Fibroblast of skin of abdomen (primary cell): ENCODE measurements around the gene PLEKHM3.
"Not testable (repeated sequence)": the region's sequence is repeated elsewhere in the genome, so short reads cannot be mapped to it uniquely, and the experiment has no call there.

ENCODE experiments used
- DNase-seq: peaks from one replicate; pipeline ENCODE4 v3.0.0-alpha.2; 2013

PLEKHM3 gene

DNA sequence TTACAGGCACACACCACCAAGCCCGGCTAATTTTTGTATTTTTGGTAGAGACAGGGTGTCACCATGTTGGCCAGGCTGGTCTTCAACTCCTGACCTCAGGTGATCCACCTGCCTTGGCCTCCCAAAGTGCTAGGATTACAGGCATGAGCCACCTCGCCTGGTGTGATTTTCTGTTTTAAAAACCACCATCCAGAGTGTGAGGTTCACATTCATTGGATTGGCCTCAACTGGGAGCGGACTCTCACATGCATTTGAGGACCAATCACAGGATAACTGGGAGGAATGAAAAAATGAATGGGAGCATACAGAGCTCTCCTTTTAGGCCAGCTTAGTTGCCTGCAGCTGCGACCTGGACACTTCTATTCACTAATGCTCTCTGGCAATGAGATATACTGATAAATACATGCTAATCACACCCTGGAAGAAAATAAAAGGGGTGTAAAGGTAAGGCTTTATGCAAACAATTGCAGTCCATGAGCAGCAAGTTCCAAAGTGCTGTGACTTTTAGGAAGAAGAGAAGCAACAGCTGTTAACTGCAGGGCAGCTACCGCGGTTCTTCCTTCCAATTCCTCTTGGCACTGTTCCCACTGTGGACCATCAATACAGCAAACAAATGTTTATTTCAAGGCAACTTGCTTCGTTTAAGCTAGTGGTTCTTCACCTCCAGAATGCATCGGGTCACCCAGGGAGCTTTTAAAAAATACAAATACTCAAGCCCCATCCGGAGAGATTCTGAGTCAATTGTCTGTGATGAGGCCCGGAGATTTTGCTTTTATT, 206.1 kb downstream of the PLEKHM3 start:
- no peak for DNase-seq

DNA sequence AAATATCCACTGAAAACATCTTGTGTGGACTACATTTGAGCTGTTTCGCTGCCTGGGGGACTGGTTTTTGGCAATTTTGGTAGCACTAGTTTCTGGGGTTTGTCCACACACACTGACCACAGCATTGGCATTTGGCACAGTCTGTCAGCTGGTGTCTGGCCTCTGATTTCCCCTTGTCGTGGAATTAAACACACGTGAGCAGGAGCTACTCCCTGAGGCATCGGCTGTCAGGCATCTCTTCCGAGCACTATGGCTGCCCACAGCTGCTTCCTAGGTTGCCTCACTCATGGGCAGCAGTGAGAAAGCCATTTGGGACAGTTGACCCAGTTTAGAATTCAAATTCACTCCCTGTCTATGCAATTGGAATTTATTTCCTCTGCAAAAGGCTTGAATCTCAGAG, 208.8 kb downstream of the PLEKHM3 start:
- no peak for DNase-seq

DNA sequence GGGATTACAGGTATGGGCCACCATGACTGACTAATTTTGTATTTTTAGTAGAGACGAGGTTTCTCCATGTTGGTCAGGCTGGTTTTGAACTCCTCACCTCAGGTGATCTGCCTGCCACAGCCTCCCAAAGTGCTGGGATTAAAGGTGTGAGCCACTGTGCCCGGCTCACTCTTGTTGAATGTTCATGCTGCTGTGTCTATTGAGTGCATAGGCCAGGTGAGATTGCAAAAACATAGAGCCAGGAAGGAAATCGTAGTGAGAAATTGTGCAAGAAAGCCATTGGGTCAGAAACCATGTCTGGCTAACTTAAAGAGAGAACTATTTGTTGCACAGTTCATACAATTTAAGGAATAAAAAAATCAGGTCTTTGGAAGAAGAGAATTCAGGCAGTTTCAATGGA, 210.1 kb downstream of the PLEKHM3 start:
- DNase-seq: no peak

DNA sequence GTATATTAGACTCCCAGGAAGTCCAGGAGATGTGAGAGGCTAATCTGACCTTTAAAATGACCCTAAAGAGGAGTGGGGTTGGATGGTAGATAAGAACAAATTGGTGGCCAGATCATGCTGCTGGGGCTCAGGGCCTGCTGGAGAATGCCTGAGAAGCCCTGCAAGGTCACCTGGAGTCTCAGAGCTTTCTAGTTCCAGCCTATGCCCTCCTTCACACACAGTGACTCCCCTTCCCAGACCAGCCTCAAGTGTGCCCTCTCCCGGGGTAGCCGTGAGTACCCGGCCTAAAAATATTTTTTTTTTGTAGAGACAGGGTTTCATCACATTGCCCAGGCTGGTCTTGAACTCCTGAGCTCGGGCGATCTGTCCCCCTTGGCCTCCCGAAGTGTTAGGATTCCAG, 211.4 kb downstream of the PLEKHM3 start:
- no peak for DNase-seq

DNA sequence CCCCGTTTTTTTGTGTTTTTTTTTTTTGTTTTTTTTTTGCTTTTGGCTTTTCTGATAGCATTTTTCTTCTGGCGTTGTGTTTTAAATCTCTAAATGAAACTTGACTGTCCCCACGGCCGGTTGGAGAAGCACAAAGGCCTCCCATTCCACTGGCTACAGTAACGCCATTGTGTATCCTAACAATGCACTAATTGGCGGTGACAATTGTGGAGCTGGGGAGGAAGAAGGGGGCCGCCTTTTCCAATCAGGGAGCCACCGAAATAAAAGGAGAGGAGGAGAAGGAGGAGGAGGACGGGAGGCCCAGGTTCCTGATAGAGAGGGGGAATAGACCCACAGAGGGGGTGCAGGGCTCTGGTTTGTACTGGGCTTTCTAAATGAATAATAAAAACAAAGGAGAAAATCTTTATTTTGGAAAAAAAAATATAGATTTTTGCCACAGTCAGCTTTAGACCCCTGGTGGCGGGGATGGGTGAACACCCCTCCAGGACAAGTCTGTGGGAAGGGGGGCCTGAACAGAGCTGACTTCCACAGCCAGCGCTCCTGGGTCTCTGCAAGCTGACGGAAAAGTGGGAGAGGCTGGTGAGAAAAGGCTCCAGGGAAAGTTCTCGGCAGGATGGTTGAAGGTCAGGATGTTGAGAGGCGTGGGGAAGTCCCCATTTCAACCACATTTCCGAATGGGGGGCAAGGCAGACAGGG, 212.0 kb downstream of the PLEKHM3 start:
- DNase-seq: no peak

DNA sequence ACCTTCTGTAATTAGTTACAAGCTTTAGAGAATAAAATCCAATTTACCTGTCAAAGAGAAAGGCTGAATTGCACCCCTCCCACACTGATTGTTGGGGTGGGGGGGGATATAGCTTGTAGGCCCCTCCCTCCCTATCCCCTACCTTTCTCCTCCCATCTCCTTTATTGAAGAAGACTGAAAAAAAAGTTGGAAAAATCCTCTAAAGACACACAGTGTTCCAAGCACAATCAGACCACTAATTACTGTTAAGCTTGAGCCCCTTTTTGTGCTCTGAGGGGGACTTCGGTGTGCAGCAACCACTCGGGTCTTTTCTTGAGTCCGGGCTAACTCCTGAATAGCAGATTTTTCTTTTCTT, 212.6 kb downstream of the PLEKHM3 start:
- DNase-seq: no peak

DNA sequence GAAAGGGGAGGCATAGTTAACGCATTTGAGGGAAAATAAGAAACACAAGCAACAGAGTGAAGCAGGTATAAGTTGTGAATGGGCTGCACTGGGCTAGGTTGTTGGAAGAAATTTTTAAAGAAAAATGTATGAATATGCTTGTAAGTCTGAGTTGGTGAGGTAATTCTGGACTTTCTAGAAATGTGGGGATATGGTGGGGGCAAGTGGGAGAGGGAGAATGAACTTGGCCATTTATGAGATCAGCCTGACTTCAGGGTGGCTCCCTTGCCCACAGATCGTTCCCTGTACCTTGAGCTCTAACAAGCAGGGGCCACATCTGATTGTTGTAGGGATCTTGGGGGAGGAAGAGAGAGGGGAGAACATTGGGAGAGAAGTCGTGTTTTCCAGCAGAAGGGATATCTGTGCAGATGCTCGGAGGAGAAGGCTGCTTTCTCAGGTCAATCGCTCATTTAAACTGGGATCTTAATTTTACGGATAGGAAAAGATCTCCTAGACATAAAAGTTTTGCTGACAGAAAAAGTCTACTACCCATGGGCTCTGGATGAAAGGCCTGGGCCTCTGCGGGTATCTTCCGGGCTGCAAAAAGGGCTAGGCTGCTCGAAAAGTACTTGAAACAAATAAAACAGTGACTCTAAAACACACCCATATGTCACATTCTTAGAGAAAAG, 213.1 kb downstream of the PLEKHM3 start:
- DNase-seq: no peak

DNA sequence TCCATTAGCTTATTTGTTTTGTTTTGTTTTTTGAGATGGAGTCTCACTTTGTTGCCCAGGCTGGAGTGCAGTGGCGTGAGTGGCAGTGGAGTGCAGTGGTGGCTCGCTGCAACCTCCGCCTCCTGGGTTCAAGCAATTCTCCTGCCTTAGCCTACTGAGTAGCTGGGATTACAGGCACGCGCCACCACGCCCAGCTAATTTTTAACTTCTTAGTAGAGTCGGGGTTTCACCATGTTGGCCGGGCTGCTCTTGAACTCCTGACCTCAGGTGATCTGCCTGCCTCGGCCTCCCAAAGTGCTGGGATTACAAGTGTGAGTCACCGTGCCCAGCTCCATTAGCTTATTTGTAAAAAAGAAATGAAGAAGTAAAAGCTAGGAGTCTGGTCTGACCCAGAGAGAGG, 213.7 kb downstream of the PLEKHM3 start:
- DNase-seq: not testable (repeated sequence)

DNA sequence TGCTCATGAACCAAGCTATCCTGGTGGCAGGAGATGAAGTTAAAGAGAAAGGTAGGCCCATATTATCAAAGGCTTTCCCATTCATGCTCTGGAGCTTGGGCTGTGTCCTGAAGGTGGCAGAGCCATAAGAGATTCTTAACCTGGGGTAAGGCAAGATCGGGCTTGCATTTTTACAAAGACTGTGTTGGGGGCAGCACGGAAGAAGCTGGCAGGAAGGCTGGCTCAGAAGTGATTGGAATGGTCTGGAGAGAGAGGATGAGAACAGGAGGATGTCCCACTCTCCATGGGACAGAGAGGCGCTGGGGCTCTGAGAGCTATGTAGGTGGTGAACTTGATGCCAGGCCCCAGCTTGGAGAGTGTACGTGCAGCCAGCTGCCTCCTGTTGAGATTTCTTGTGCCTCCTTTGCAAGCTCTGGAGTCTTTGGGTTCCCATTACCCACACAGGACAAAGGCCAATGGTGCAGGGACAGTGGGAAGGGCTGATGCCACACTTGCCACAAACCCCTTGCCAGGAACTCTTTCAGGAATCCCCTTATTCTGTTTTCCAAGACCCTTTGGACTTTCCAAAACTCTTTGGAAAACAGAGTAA, 215.0 kb downstream of the PLEKHM3 start:
- DNase-seq: no peak

DNA sequence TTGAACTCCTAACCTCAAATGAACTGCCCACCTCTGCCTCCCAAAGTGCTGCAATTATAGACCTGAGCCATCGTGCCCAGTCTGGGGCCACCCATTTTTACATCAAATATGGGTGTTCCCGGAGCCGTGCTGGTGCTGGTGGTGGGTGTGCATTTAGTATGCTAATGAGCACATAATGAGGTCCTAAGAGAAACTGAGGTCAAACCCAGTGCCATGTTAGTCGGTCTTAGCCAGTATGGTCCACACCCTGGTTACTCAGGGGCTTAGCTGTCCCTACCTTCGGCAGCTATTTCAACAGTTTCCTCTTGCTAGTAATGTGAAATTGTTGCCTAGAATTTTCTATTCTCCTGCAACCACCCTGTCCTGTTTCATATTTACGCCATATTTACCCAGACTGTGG, 217.2 kb downstream of the PLEKHM3 start:
- DNase-seq: no peak

DNA sequence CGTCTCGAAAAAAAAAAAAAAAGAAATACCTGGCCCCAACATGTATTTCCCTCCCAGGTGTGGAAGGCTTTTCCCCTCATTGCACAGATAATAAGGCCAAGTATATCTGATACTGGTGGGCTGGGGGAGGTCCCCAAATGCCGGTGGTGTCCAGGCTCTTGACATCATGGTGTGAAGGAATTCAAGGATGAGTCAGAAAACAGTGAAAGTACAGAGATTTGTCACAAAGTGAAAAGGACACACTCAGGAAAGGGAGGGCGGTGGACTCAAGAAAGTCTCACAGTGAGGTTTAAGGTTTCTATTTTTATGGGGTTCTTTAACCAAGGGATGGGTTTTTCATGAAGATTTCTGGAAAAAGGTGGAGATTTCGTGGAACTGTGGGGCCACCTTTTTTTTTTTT, 217.8 kb downstream of the PLEKHM3 start:
- DNase-seq: no peak

DNA sequence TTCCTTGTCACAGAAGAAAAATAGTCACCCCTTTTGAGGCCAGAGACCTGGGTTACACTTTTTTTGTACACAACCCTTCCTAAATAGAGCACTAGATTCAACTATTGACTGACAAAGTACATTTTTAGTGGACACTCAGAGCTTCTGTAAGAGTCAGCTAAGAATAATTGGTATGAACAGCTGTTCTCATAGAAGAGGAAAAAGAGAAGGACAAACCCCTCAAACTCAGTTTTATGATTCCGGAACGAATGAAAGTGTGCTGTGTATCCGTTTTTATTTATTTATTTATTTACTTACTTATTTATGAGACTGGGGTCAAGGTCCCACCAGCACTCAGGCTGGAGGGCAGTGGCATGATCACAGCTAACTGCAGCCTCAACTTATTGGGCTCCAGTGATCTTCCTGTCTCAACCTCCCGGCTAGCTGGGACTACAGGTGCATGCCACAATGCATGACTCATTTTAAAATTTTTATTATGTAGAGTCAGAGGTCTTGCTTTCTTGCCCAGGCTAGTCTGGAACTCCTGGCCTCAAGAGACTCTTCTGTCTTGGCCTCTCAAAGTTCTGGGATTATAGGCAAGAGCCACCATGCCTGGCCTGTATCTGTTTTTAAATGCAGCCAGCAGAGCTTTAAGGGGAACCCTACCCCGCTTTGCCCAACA, 219.6 kb downstream of the PLEKHM3 start:
- DNase-seq: no peak

DNA sequence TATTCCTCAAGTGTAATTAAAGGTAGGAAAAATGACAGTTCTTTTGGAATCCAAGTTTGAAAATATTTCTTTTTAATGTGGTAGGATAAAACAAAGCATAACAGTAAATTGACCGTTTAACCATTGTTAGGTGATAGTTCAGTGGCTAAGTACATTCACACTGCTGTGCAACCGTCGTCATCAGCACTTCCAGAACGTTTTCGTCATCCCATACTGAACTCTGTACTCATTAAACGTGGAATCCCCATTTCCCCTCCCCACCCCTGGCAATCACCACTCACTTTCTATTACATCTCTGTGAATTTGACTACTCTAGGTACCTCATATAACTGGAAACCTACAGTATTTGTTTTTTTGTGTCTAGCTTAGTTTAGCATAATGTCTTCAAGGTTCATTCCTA, 222.7 kb downstream of the PLEKHM3 start:
- no peak for DNase-seq

DNA sequence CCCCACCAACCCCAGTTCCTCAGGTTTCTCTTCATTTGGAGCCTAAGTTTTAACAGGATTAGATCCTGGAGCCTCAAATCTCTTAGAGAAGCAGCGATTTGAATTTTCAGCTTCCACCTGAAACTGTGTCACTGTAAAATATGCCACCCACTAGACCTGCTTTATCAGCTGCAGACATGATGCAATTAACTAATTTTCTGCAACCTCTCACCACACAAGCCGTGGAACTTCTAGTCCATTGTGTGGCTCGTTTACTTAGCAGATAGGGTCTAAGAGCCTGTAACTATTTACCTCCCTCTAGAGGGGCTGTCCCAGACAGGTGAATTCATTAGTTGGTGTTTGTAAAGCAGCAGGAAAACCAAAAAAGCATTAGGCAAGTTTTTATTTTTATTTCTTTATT, 224.1 kb downstream of the PLEKHM3 start:
- DNase-seq: no peak

DNA sequence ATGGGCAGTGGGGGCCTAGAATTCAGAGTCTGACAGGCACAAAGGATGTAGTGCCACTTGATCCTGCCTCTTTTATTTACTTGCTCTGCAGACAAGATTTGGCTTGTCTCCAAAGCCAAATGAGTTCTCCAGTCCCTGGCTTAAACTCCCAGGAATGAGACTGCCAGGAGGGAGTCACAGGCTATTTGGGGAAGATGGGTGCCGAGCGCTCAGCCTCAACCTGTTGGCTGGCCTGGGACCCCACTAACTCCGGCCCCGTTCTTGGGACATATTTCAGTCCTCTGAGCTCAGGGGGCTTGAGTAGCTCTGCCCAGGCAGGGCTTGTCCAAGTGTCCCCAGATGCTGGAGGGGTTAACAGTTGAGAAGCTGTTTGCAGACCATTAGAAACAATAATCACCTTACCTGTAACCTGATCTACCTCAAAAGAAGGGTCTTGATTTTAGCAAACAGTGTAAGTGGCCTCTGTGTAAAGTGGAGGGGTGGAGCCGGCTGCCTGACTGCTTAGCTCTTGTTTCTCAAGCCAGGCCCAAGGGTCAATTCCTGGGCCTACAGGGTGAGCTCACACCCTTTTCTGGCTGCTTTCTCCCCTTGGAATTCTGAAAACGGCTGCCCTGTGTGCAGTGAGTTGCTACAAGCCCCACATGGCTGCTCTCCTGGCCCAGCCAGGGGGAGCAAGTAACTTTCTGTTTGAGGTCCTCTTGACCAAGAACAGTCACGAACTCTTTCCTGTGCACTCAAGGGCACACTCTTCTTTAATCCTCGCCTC, 228.6 kb downstream of the PLEKHM3 start:
- DNase-seq: no peak

DNA sequence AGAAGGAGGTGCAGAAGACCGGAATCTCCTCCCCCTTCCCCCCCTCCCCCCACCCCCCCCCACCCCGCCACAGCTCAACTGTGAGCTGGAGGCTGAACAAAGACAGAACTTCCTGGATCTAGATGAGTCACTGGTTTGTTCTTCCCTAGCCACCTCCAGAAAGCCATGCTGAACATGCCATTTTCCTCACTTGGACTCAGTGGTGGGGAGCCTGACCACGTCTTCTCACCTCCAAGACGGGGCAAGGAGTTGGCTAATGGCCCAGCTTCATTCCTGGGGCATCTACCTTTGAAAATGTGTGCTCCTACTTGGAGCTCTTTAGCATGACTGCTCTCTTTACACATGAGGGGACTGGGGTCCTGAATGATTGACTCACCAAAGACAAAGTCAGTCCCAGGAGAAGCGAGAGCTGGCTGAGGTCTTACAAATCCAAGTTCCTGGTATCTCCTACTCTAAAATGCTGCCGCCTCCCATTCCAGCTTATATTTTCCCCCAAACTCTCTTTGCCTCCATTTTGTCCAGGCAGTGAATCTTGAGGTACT, 233.0 kb downstream of the PLEKHM3 start:
- DNase-seq: peak; percentile 74

DNA sequence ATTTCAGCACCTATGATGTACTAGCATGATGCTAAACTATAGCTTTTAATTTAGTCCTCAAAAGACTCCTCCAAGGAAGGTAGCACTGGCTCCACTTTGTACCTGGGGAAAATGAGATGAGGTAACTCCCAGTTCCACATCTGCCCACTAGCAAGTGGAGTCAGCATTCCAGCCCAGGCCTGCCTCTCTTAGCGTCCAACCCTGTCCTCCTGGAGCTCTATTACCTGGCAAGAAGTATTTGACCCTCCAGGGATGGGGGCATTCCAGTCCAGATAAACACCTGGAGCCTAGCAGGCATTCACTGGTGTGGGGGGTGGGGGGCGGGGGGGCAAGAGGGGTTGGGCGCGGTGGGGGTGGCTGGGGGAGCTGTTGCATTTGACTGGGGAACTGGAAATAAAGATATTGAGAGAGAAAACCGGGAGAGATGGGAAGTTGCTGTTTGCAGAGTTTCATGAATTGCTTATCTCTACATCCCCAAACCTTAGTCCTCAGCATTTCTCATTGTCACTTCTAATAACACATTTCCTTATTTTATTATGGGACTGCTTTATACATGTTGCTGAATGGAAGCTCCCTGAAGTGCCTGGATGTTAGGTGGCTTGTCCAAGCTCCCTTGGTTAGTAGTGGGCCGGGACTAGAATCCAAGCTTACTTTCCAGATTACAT, 233.6 kb downstream of the PLEKHM3 start:
- DNase-seq: no peak

DNA sequence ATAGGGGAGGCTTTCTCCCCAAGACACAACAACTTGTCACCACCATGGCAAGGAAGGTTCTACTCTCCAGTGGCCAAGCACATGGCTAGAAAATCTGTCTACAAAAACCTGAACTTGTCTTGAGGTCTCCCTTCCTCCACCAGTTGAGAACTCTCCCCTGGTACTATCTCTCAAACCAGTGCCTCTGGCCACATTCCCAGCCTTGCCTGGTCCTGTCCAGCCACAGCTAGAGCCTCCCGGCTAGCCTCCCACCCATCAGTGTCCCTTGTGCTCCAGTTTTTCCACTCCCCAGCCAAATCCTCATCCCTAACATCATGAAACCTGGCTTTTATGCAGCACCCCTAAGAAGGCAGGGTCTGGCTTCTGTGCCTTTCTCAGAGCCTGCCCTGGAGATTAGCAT, 234.4 kb downstream of the PLEKHM3 start:
- no peak for DNase-seq

DNA sequence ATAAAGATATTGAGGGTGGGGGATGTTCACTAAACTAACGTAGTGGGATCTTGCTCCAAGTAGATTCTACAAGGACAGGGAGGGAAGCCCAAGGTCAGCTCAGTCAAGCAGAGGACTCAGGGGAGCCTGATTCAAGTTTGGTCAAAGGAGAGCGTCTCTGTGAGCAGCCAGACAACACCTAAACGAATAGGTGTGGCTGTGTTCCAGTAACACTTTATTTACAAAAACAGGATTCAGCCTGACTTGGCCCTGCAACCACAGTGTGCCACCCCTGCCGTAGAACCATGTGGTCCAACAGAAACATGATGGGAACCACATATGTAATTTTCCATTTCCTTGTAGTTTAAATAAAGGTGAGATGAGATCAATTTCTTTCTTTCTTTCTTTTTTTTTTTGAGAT, 237.5 kb downstream of the PLEKHM3 start:
- no peak for DNase-seq

DNA sequence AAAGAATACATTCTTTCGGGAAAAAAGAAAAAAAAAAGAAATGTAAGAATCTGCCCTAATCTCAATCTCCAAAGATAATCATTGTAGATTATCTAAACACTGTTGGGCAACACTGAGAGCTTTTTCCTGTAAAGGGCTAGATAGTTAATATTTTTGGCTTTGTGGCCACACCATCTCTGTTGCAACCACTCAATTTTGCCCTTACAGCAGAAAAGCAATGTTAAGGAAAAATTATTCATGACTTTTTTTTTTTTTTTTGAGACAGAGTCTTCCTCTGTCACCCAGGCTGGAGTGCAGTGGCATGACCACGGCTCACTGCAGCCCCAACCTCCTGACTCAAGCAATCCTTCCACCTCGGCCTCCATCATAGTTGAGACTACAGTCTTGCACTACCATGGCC, 238.3 kb downstream of the PLEKHM3 start:
- no peak for DNase-seq

DNA sequence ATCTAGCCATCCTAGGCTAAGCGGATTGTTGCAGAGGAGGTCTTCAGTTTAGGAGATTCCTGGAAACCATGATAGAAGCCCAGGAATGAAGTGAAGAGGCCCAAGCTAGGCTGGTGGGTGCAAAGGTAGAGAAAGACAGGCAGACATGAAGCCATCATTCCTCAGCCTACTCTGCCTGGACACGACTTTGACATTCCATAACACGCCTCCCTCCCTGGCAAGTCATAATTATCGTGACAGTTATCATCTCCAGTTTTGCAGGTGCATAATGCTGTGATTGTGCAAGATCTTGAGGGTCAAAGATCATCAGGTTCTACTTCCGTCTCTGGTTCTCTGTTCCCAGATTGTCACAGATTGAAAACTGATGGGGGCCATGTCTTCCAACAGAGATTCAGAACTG, 240.4 kb downstream of the PLEKHM3 start:
- no peak for DNase-seq
